Stimulated activated CD4-positive, alpha-beta T cell treated with anti-CD3 and anti-CD28 coated beads, TNF-alpha, amount 100 ng/mL, for 4 hours (primary cell): ENCODE results near the gene POC1A.

Source experiments
- DNase-seq, 3 experiments: peaks; one replicate each; pipeline ENCODE4 v3.0.0-alpha.2; 2020; ENCODE audit warnings: low read depth in 3 of 3

POC1A gene

GRCh38 chr3:52085681-52086282 is 68.4 kb downstream of the POC1A start:
- no peak for DNase-seq

GRCh38 chr3:52084954-52085680 is 69.1 kb downstream of the POC1A start:
- DNase-seq = no peak

GRCh38 chr3:52084216-52084945 is 69.8 kb downstream of the POC1A start:
- DNase-seq = no peak

GRCh38 chr3:52083556-52084087 is 70.6 kb downstream of the POC1A start:
- DNase-seq = no peak

- no peak for DNase-seq
Observed at GRCh38 chr3:52082951-52083350, 71.3 kb downstream of the POC1A start.

GRCh38 chr3:52080830-52081719 is 73.1 kb downstream of the POC1A start:
- DNase-seq = no peak

GRCh38 chr3:52079958-52080357 is 74.3 kb downstream of the POC1A start:
- no peak for DNase-seq

GRCh38 chr3:52078781-52079560 is 75.3 kb downstream of the POC1A start:
- no peak for DNase-seq

GRCh38 chr3:52077925-52078324 is 76.3 kb downstream of the POC1A start:
- DNase-seq = no peak

- DNase-seq = no peak
Observed at GRCh38 chr3:52076896-52077780, 77.1 kb downstream of the POC1A start.

GRCh38 chr3:52073490-52073889 is 80.7 kb downstream of the POC1A start:
- DNase-seq = no peak

- no peak for DNase-seq
Observed at GRCh38 chr3:52072471-52072870, 81.8 kb downstream of the POC1A start.

- DNase-seq = no peak
Observed at GRCh38 chr3:52072020-52072419, 82.2 kb downstream of the POC1A start.

- DNase-seq = no peak
Observed at GRCh38 chr3:52070724-52071621, 83.2 kb downstream of the POC1A start.

GRCh38 chr3:52069855-52070254 is 84.4 kb downstream of the POC1A start:
- no peak for DNase-seq

- no peak for DNase-seq
Observed at GRCh38 chr3:52069135-52069534, 85.1 kb downstream of the POC1A start.

GRCh38 chr3:52068730-52069129 is 85.5 kb downstream of the POC1A start:
- DNase-seq = no peak

- DNase-seq = no peak
Observed at GRCh38 chr3:52068055-52068571, 86.1 kb downstream of the POC1A start.

- no peak for DNase-seq
Observed at GRCh38 chr3:52067526-52067925, 86.7 kb downstream of the POC1A start.
